22Rv1 (cell line): ENCODE results near the gene HARBI1.

Experiments
- ZFX ChIP-seq: fragments of 450-650 bp; IDR thresholded peaks from 2 replicates; pipeline ENCODE4 v1.6.1; 2017; ENCODE audit warnings: antibody characterized with exemption, borderline replicate concordance
- TF ChIP-seq, protein P1 (sequence below): fragments of 450-650 bp; IDR thresholded peaks from 2 replicates; pipeline ENCODE4 v1.5.1; 2017; ENCODE audit warnings: mild to moderate bottlenecking

DNA sequence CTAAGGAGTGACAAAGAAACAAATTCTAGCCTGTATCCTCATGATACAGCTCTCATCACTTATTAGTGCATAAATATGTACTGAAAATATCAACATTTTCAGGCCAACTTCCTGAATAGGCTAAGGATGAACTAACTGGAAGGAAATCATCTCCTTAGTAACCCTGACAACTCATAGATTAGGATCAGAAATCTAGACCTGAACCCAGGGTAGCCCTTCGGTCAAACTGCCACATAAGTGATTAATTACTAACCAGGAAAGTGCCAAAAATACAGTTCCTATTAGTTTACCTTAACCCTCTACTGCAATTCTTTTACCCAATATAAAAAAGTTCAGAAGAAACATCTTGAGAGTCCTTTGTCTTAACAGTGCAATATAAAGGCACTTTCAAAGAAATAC, 63.2 kb downstream of the HARBI1 start:
- TF ChIP-seq, protein P1, sequence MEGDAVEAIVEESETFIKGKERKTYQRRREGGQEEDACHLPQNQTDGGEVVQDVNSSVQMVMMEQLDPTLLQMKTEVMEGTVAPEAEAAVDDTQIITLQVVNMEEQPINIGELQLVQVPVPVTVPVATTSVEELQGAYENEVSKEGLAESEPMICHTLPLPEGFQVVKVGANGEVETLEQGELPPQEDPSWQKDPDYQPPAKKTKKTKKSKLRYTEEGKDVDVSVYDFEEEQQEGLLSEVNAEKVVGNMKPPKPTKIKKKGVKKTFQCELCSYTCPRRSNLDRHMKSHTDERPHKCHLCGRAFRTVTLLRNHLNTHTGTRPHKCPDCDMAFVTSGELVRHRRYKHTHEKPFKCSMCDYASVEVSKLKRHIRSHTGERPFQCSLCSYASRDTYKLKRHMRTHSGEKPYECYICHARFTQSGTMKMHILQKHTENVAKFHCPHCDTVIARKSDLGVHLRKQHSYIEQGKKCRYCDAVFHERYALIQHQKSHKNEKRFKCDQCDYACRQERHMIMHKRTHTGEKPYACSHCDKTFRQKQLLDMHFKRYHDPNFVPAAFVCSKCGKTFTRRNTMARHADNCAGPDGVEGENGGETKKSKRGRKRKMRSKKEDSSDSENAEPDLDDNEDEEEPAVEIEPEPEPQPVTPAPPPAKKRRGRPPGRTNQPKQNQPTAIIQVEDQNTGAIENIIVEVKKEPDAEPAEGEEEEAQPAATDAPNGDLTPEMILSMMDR, result no peak
- no peak for TF ChIP-seq ZFX
